GM19025 (cell line): ENCODE data around the gene HMCN2.

Experiments used
- ATAC-seq: cut with Tn5 transposase; IDR thresholded peaks from one replicate; pipeline ENCODE4 v1.9.1; 2021; ENCODE audit warnings: mild to moderate bottlenecking, low read depth, moderate library complexity; ENCODE audit not compliant: unreplicated experiment

HMCN2 gene

DNA sequence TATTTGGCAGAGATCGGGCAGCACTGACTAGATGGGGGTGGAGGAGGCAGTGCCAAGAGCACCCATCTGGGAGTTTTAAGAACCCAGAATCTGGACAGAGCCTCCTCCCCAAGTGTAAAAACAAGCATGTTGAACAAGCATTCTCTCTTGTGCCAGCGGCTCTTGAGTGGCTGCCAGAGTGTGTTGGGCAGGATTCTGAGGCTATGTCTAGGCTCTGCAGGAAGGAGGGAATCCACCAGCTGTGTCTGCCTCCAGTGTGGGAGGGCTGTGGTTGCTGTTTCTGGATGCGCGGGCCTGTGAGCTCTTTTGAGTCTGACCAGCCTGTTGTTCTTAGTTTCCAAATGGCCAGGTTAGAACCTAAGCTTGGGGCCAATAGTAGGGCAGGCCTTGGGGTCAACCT is 39.8 kb downstream of the HMCN2 start:
- no peak for ATAC-seq

DNA sequence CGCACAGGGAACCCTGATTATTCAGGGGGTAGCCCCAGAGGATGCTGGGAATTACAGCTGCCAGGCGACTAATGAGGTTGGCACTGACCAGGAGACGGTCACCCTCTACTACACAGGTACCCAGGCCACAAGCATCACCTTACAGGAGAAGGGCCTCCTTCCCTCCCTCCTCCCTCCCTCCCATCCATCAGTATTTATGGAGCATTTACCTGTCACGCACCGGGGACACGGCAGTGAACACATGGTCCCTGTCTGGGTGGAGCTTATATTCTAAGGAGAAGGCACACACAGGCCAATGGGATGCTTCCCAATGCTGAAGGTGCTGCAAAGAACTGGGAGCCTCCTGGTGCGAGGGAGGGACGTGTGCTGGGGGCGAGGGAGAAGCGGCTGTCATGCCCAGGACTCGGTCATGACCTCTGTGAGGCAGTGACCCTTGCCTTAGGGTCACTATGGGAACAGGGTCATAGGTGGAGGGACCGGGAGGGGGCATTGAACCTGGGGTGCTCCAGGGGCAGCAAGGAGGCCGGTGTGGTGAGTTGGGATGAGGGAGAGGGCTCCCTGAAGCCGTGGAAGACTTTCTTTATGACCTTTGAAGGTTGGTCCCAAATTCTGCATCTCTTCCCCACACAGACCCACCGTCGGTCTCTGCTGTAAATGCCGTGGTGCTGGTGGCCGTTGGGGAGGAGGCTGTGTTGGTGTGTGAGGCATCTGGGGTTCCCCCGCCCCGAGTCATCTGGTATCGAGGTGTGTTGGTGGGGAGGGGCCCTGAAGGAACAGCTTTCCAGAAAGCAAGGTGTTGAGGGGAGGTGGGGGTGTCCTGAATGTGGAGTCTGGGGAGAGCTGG is 41.5 kb downstream of the HMCN2 start:
- no peak for ATAC-seq

DNA sequence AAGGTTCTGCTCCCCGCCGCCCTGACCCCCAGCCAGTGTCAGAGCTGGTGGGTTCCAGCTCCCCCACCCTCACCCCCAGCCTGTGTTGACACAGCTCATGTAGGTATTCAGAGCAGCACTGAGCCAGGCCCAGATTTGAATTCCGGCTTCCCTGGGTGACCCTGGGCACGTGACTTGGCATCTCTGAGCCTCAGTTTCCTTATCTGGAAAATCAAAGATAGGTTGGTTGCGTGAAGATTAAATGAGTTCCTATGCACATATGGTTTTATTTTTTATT is 42.0 kb downstream of the HMCN2 start:
- no peak for ATAC-seq

DNA sequence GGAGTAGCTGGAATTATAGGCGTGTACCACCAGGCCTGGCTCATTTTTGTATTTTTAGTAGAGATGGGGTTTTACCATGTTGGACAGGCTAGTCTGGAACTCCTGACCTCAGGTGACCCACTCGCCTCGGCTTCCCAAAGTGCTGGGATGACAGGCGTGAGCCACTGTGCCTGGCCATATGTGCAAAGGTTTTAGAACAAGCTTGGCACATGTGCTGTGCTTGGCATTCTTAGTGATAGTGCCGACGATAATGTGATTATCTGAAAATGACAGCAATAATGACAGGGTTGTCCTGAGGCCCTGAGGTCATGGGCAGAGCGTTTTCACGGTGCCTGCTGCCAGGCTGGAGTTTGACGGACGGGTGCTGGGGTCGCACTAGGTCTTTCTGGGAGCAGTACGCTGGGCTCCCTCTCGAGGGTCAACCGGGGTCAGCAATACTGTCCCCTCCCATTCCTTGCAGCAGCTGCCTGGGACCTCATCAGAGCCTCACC is 42.6 kb downstream of the HMCN2 start:
- no peak for ATAC-seq

DNA sequence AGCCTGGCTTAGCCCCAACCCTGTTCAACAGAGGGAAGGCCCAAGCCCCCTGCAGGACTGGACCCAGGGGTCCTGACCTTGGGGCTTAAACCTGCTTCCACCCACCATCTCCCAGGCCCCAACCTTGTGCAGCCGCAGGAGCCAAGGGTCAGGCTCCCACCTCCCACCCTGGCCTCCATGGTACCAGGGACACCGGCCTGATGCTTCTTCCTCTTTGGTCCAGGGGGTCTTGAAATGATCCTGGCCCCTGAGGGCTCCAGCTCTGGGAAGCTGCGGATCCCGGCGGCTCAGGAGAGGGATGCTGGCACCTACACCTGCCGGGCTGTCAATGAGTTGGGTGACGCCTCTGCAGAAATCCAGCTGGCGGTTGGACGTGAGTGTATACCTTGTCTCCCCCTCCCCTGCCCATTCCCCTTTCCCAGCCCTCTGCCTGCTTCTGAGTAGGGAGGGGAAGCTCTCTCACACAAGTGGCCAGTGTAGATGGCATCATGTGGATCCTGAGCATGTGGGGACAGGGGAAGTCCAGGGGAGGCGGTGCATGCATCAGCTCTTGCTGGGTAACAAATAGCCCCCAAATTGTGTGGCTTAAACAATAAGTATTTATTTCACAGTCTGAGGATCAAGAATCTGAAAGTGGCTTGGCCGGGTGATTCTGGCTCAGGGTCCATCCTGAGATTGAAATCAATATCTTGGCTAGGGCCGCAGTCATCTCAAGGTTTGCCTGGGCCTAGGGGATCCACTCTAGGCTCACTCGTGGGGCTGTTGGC is 44.3 kb downstream of the HMCN2 start:
- no peak for ATAC-seq

DNA sequence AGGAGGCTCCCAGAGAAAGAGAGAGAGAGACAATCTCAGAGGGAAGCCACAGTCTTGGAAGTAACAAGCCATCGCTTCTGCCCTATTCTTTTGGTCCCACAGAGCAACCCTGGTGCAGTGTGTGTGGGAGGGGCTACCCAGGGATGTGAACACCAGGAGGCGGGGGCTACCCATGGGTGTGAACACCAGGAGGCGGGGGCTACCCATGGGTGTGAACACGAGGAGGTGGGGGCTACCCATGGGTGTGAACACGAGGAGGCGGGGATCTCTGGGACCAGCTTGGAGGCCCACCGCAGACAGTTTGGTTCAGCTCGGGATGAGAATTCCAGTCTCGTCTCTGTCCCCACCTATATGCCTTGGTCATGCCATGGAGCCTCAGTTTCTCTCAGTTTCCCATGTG is 44.9 kb downstream of the HMCN2 start:
- no peak for ATAC-seq

DNA sequence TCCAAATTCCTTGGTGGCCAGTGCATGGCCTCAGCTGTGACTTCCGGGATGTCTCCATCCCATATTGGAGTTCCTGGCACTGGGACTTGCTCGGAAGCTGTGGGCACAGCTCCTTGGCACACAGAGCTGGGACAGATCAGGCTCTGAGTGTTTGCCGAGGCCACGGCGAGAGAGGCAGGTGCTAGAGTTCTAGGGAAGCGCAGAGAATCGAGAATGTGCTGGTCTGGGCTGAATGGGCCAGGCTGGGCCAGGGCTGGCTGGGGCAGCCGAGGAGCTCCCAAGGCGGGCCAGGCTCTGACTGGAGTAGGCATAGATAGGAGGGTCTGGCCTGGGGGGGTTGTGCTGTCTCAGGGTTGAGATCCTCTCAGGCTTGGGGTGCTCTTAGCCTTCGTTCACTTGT is 45.4 kb downstream of the HMCN2 start:
- ATAC-seq, result no peak

DNA sequence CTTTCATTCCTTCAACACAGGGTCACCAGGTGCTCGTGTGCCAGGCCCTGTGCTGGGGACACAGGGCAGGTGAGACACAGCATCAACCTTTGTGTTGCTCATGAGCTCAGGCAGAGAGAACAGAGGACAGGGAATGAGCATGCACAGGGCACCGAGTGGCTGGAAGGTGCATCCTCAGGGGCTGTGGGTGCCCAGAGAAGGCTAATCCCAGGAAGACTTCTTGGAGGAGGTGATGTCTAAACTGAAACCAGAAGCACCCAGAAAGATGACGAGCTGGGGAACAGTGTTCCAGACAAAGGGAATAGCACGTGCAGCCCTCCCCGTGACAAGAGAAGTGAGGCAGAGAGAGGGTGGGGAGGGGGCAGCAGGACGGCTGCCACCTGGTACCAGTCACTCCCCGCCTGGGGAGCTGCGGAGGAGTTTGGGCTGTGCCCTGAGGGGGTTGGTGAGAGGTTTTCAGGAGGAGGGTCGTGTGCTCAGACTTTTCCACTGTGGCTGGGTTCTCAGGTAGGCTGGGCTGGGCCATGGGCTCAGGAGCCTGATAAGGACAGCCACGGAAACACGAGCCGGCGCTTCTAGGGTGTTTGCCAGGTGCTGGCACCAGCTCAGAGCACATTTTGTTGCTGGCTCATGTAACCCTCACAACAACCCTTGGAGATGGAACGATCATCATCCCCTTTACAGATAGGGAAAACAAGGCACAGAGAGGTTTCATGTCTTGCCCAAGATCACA is 46.0 kb downstream of the HMCN2 start:
- no peak for ATAC-seq

DNA sequence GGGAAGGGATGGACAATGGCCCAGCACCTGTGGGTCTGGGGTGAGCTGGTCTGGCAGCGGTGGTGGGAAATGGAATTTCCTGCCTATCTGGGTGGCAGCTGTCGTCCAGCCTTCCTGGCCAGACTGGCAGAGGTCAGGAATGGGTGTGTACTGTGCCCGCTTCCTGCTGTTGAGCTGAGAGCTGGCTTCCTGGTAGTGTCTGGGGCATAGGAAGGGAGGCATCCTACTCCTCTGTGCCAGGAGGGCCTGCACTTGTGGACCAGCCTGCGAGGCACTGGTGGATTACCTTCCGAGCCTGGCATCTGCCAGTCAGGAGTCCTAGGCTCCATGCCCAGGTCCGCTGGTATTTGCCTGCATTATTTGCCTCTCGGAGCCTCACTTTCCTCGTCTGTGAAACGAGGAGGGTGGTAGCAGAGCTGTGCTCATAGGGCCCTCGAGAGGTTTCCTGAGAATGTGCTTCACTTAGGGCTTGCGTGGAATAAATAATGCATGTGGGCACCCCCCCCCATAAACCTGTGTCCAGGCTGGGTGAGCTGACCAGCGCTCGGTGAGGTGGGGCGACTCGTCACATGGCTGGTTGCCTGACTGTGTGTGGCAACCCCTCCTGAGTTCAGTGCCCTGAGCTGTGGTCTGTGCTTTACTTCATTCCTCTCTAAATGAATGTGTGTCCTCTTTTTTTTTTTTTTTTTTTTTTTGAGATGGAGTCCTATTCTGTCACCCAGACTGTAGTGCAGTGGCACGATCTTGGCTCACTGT is 47.7 kb downstream of the HMCN2 start:
- no peak for ATAC-seq

DNA sequence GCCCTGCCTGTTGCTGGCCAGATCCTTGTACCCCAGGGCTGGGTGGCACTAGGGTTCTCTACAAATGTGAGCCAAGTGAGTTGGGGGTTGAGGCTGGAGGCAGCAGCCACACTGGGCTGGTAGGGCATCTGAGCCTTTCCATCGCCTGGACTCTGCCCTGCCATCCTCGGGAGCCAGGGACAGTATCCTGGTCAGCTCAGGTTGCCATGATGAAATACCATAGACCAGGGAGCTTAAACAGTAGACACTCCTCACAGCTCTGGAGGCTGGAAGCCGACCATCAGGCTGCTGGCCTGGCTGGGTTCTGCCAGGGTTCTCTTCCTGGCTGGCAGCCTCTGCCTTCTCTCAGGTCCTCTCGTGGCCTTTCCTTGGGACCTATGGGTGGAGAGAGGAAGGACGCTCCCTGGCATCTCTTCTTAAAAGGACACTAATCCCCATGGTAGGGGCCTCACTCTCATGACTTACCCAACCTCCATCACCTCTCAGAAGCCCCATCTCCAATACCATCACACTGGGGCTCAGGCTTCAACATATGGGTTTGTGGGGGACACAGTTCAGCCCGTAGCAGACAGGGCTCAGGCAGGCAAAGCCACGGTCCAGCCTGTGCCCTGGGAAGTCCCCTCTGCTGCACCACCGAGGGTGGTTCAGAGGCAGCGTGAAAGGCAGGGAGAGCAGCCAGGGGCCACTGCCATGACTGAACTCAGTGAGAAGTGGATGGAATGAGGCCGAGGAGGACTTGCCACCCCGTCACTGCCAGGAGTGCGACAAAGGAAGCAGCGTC is 50.1 kb downstream of the HMCN2 start:
- no peak for ATAC-seq

DNA sequence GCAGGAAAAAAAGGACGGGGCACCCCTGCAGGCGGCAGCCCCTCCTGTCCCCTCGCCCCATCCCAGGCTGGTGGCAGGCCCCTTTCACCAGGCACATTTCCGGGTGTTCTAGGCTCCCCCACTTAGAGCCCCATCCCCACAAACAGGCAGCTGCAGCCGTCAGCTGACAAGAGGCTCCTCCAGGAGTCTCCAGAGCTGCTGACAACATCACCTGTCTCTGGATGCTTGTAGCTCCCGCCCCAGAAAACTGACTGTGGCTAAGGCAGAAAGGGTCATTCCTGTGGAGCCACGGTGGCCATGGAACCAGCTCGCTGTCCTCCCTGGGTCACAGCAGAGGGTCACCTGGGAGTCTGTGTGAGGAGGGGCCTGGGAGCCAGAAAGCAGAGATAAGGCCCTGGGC is 50.9 kb downstream of the HMCN2 start:
- ATAC-seq, result no peak

DNA sequence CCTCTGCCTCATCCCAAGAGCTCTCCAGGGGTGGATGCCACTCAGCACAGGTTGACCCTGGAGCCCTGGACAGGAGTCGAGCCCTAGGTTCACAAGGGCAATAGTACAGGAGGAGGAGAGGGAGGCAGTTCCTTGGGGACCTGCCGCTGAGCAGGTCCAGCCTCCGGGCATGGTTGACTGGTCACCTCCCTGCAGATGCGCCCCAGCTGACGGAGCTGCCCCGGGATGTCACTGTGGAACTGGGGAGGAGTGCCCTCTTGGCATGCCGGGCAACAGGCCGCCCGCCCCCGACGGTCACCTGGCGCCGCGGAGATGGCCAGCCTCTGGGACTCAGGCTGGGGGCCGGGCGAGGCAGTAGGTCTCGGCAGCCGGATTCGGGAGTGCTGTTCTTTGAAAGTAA is 53.7 kb downstream of the HMCN2 start:
- no peak for ATAC-seq

DNA sequence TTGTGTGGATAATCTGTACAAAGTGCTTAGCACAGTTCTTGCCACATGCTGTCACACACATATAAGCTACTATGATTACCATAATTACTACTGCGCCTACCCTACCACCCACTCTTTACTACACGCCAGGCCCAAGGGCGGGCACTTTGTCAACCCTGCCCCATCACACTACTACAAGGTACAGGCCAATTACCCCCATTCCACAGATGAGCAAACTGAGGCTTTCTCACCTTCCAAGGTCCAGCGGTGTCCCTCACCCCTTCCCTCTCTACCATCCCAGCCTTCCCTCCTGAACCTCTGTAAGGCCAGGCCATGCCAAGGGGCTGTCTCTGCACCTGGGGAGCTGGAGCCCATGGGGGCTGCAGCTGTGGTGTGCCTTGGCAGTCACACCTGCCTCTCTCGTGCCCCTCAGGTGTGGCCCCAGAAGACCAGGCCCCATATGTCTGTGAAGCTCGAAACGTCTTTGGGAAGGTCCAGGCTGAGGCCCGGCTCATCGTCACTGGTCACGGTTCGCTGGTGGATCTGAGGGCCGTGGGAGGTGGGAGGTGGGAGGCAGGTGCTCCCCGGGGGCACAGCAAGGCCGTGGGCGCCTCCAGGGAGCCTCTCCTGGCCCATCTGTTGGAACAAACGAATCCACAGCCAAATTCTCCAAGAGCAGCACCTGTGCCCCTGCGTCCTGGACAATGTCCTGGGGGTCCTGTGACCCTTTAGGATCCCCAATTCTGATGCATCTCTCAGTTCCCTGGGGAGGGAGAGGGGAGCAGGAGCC is 54.6 kb downstream of the HMCN2 start:
- no peak for ATAC-seq

DNA sequence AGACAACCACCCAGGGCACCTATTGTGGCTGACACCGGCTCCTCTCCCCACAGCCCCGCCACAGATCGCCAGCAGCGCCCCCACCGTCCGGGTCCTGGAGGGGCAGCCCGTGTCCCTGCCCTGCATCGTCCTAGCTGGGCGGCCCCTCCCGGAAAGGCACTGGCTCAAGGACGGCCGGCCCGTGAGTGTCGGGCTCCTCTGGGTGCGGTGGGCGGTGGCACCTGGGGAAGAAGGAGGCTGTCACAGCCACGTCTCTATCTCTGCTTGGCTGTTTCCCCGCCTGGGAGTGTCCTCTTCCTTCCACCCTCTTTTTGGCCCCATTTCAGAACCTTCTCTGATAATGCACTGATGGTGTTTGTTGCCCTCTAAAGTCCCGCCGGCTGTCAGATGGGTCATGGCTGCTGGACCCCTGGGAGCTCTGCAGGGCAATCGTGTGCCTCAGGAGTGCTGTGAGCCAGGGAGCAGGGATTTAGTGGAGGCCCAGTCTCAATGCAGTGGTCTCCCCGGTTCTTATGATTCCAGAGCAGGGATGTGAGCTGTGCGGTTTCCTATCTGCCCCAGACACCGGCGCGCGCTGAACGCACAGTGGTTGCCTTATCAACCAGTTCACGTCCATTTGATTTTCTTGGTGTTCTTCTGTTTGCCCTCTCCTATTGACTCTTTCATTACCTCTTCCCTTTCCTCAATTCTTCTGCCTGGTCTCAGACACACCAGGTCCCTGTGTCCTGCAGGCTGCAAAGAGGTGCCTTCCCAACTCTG is 55.3 kb downstream of the HMCN2 start:
- ATAC-seq, result no peak

DNA sequence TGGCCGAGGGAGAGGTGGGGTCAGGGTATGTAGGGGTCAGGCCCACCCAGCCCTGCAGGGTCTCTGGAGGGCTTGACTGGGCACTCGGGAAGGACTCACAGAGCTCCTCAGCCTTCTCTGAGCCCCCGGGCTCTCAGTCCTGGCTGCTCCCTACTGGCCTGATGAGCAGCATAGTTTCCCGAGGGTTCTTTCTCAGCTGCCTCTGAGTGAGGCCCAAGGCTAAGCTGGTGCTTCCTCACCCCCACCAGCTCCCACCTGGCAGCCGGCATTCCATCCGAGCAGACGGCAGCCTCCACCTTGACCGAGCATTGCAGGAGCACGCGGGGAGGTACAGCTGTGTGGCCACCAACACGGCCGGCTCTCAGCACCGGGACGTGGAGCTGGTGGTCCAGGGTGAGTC is 56.0 kb downstream of the HMCN2 start:
- ATAC-seq, result no peak

DNA sequence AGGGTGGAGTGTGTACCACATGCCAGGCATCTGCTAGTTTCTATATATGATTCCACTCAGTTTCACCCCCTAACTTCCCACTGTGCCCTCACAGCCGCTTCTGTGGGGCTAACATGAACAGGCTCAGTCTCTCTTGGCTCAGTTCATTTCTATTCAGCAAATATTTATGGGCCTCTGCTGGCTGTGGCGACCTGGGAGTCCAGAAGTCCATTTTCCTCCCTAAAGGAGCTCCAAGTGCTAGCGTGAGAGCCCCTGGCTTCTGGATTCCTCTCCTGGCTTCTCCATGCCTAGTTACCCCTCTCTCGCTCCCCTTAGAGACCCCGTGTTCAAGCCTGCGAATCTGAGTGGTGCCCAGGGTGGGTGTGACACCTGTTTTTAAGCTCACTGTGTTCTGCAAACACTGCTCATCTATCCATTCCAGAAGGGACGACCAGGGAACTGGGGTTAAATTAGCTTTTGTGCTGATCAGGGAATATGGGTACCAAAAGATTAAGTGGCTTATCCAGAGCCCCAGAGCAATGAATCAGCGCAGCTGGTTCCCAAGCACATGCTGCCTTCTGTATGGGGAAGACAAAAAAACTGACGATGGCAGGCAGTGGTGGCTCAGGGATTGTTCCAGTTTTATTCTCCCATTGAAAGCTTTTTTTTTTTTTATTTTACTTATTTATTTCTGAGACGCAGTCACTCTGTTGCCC is 57.6 kb downstream of the HMCN2 start:
- ATAC-seq, result no peak

DNA sequence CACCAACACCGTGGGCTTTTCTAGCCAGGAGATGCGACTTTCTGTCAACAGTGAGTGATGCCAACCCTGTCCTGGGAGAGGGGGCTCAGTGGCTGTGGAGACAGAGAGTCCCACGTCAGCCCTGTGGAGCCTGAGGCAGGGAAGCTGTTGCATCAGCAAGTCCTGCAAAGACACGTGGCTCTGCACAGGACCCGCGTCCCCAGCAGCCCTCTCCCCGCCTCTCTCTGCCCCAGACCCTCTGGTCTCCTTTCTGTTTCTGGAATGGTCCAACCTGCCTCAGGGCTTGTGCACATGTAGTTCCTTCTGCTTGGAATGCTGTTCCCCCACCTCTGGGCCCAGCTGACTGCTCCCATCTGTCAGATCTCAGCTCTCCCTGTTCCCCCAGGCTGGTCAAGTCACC is 60.4 kb downstream of the HMCN2 start:
- ATAC-seq, result no peak
